ENCODE results near the gene MAST2. TPM values are rescaled to one million over a fixed set of nuclear protein-coding genes. Genes with fewer than 3 reads are reported as not detected.

The MAST2 gene
- total and polyA plus RNA-seq, 9 of the 15 experiments (the other 6 are each of a cell fraction or from before 2014, with no cell fraction given), result 0.73 to 32.0 (median 17.8) TPM

GRCh38 chr1:46070164-46070814, 266.9 kb downstream of the MAST2 start (continued):
- TF ChIP-seq PBX2 (CRISPR knock-in tag; IDR thresholded peaks at IDR 0.05; ENCODE audit: low read depth) (no peak), PBX2 (tag; conservative IDR thresholded peaks at IDR 0.05; ENCODE audit: low read depth) (peak; percentile 74), ZNF436 (CRISPR knock-in tag; IDR thresholded peaks at IDR 0.05) (no peak), ESRRA (IDR thresholded peaks at IDR 0.05; ENCODE audit: borderline replicate concordance, low read depth) (peak; percentile 91), ZNF197 (CRISPR knock-in tag; IDR thresholded peaks at IDR 0.05; ENCODE audit: low read depth) (no peak), ZNF766 (CRISPR knock-in tag; conservative IDR thresholded peaks at IDR 0.05) (peak; percentile 60; the same call in 1 of the 2 replicates), HMBOX1 (IDR thresholded peaks at IDR 0.05) (peak; percentile 85), LEF1 (IDR thresholded peaks at IDR 0.05) (peak; percentile 24; the same call in 1 of the 2 replicates)
